ENCODE results near the gene FAM3D.
"Not testable (repeated sequence)": the region's sequence is repeated elsewhere in the genome, so short reads cannot be mapped to it uniquely, and the experiment has no call there.

Gene FAM3D, protein sequence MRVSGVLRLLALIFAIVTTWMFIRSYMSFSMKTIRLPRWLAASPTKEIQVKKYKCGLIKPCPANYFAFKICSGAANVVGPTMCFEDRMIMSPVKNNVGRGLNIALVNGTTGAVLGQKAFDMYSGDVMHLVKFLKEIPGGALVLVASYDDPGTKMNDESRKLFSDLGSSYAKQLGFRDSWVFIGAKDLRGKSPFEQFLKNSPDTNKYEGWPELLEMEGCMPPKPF

DNA sequence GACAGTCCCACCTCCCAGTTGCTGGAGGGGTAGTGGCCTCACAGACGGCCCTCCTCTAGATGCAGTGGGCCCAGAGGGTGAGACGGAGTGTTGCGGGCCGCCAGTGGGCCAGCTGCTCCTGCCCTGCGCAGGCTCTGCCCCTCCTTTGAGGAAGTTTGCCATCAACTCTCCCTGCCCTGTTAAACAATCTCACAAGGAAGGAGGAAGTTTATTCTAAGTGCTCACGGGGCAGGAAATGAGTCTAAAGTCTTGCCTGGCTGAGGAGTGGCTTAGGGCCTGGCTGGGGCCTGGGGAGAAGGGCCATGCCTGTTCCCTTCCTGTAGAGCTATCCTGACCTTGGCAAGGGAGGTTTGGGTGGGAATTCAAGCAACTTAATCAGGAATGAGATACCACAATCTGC, at the start of gene FAM3D:
TSS of gene FAM3D (minus strand) at position 92 of the 400 bp plus-strand sequence. CDS start 11,211 bp downstream, outside the sequence.
- TF ChIP-seq, protein P1, sequence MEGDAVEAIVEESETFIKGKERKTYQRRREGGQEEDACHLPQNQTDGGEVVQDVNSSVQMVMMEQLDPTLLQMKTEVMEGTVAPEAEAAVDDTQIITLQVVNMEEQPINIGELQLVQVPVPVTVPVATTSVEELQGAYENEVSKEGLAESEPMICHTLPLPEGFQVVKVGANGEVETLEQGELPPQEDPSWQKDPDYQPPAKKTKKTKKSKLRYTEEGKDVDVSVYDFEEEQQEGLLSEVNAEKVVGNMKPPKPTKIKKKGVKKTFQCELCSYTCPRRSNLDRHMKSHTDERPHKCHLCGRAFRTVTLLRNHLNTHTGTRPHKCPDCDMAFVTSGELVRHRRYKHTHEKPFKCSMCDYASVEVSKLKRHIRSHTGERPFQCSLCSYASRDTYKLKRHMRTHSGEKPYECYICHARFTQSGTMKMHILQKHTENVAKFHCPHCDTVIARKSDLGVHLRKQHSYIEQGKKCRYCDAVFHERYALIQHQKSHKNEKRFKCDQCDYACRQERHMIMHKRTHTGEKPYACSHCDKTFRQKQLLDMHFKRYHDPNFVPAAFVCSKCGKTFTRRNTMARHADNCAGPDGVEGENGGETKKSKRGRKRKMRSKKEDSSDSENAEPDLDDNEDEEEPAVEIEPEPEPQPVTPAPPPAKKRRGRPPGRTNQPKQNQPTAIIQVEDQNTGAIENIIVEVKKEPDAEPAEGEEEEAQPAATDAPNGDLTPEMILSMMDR (IDR thresholded peaks at IDR 0.05; ENCODE audit: control insufficient read depth, extremely low read depth, insufficient read depth) = no peak
- no peak within 1 kb of the TSS for H3K4me3 ChIP-seq (ENCODE audit: low read depth, low read length)
- DNase-seq (ENCODE audit: low read depth) = no peak

DNA sequence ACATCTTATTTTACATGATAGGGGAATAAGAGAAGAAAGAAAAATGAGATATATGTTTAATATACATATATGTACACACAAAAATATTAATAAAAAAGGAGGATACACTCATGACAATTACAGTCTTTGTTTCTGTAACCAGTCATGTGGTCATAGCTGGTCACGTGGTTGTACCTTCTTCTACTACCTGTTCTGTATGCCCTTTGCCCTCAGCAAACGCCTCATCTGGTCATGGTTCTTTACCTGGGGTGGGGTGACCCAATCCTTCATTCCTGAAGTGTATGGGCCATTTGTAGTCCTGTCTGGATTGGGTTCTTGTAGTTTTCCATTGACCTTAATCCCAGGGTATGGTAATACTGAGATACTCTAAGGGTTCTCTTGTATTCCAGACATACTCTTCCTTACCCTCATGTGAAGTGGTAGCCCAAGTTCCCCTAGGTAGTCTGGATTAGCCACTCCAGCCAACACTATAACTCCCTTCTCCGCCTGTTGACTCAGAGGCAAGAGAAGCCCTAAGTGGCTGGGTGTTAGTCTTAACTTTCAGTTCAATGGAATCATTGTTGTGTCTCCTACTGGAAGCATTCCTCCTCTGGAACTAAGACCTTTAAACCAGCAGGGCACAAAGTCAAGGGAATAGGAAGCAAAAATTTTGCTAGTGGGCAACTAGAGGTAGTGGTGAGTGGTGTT, 47.3 kb upstream of the FAM3D start:
- no peak overlapping the region for H3K4me3 ChIP-seq (ENCODE audit: low read depth, low read length)
- DNase-seq (ENCODE audit: low read depth) = no peak
- TF ChIP-seq, protein P1 (IDR thresholded peaks at IDR 0.05; ENCODE audit: control insufficient read depth, extremely low read depth, insufficient read depth) = no peak

DNA sequence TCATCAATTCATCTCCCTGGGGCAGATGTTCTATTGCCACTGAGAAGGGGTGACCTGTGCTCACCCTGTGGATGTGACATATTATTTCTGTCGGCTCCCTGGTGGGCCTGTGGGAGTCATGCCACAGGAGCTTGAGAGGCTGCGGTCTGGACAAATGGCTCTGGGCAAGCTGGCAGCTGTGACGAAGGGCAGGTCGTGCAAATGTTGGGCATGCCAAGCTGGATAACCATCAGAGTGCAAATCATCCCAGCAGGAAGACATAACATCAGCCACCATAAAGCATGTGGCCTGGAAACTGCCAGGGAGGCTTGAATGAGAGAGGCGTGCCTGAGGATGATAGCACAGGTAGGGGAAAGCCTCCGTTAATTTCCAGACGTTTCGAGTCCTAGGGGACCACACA, 45.3 kb upstream of the FAM3D start:
- no peak for DNase-seq (ENCODE audit: low read depth)
- no peak overlapping the region for H3K4me3 ChIP-seq (ENCODE audit: low read depth, low read length)
- TF ChIP-seq, protein P1 (IDR thresholded peaks at IDR 0.05; ENCODE audit: control insufficient read depth, extremely low read depth, insufficient read depth) = no peak

DNA sequence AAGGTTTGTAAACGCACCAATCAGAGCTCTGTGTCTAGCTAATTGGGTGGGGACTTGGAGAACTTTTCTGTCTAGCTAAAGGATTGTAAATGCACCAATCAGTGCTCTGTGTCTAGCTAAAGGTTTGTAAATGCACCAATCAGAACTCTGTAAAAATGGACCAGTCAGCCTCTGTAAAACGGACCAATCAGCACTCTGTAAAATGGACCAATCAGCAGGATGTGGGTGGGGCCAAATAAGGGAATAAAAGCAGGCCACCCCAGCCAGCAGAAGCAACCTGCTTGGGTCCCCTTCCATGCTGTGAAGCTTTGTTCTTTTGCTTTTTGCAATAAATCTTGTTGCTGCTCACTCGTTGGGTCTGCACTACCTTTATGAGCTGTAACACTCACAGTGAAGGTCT, 42.4 kb upstream of the FAM3D start:
- not testable (repeated sequence) for H3K4me3 ChIP-seq (ENCODE audit: low read depth, low read length); DNase-seq (ENCODE audit: low read depth)

DNA sequence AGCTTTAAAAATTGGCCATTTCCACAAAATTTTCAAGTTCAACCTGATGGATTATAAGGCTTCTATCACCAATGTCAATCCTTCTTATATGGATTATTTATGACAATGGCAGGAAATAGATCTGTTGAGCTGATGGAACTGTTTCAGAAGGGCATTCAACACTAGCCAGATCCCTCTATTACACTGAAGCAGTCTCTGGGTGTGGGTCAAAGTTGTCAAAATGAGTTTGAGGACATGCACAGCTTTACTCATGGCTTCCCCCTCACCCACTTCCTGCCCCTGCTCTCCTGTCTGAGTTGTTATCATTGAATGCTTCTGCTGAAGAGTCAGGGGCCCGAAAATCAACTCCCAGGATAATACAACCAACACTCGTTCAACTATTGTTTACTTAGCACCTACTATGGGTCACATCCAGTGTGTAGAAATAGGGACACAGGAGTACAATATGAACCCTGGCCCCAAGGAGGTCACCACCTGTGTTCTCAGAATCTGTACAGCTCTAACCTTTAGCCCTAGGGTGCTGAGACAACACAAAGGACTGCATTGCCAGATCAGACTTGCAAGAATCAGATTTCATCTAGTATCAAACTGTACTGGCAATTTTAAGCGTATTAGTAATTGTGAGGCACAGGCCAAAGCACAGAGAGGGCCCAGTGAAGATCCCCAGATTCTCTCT, 41.7 kb upstream of the FAM3D start:
- no peak for DNase-seq (ENCODE audit: low read depth)
- TF ChIP-seq, protein P1 (IDR thresholded peaks at IDR 0.05; ENCODE audit: control insufficient read depth, extremely low read depth, insufficient read depth) = no peak
- no peak overlapping the region for H3K4me3 ChIP-seq (ENCODE audit: low read depth, low read length)

DNA sequence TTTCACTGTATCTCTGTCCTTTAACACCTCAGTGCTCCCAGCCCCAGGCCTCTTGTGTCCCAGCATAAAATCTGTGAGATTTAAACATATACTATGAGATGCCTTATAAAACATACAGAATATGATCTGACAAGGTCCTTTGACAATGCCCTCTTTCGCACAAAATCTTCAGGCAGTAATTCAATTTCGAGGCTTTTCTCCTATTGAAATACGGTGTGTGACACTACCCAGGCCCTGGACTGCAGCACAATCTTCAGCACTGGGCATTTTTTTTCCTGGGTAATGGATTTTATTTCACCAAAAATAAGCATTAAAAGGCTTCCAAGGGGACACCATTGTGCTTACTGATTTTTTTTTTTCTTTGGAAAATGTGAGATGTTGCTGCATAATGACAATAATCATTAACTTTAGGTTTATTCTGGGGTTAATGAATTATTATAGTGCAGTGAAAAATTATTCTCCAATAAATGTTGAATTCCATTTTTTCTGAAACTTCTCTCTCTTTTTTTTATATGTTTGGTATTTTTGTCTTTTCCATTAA, 40.9 kb upstream of the FAM3D start:
- no peak overlapping the region for H3K4me3 ChIP-seq (ENCODE audit: low read depth, low read length)
- TF ChIP-seq, protein P1 (IDR thresholded peaks at IDR 0.05; ENCODE audit: control insufficient read depth, extremely low read depth, insufficient read depth) = no peak
- DNase-seq (ENCODE audit: low read depth) = no peak
